HUDEP-2 (cell line): ENCODE measurements around the gene TRPM3.

Experiments used
- DNase-seq, 76 experiments: peaks; one replicate each; lab custom pipeline; 2025; ENCODE audit not compliant: unreplicated experiment in 76 of 76; lab: John Stamatoyannopoulos, UW

Gene TRPM3

DNA sequence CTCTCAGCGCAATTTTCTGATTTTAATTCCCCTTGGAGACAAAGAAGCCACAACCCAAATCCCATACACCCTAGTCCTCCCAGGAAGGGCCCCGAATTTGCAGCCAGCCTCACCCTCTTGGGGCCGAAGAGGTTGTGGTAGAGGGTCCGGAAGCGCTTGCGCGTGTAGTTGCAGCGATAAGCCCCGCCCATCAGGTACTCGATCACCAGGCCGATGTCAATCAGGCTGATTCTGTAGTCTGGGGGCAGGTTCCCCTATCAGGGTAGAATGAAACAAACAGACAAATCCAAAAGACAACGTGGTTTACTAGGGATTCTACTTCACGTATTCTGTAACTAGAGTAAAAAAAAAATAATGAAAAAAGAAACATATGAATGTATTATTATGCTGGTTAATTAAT lies 496.3 kb downstream of the TRPM3 start:
- DNase-seq: no peak

DNA sequence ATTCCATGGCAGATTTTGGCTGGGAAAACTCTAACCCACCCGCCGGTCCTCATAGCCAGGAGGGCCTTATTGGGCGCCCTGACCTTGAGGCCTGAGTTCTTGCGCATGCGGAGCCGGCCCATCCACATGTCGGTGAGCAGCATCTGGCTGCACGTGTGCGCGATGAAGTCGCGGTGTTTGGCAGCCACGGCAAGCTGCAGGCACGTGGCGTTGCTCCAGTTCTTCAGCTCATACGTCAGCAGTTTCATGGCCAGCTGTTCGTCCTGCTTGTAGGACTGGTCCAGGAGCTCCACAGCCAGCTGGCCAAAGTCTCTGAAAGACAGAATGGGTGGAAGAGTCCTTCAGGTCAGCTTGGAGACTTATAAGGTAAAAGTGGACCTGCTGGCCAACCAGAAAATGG lies 502.6 kb downstream of the TRPM3 start:
- no peak for DNase-seq

DNA sequence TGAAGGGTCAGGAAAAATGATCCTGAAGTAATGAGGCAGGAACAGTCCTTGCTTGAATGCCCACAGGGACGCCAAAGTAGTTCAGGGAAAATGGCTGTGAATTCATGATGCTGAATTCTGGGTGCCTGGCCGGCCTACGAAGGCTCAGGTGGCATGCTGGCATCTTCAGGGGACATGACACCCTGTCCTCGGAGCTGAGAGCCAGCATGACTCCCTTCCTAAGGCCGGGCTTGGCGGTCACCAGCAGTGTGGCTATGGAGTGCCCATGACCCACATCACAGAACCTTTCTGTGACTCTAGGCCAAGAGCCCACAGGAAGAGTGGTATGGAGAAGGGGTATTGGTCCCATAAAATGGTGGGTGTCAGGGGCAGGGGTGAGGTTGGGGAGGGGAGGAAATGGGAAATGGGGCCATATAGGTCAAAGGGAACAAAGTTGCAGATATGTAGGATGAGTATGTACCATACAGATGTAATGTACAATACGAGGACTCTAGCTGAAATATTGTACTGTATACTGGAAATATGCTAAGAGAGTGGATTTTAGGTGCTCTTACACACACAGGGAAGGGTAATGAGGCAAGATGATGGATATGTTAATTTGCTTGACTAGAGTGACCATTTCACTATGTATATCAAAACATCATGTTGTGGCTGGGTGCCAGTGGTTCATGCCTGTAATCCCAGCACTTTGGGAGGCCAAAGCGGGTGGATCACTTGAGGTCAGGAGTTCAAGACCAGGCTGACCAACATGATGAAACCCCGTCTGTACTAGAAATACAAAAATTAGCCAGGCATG lies 504.2 kb downstream of the TRPM3 start:
- no peak for DNase-seq

DNA sequence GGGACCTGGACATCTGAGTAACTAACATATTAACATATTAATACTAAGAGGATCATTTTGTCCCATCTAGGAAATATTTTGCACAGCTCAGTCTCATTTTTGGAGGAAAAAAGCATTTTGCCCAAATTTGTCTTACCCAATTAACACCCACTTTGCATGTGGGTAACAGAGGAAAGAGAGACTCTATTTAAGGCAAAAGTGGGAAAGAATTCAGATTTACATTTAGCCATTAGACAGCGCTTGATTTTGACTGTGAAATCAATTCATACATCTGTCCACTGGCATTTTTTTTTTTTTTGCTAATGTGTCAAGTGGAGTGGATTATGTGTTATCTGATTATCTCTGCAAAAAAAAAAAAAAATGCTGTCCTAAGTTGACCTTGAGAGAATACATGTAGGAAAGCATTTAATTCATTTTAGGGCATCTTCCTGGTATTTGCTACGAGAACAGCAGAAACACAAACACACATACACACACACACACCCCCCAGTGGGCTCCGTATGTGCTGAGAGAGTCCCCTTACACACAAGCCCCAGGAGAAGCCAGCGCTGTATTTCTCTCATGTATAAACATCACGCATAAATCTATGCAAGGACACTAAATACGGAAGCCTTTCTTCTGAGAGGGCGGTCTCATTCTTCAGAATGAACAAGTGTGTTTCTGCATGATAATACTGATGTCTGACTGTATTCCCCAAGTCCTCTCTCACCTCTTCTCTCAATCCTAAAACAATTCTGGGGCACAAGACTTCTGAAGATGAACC lies 505.0 kb downstream of the TRPM3 start:
- DNase-seq: no peak

- no peak for DNase-seq
Observed at GRCh38 chr9:70615464-70616138, 505.8 kb downstream of the TRPM3 start.

GRCh38 chr9:70614786-70615463 lies 506.5 kb downstream of the TRPM3 start:
- DNase-seq: no peak

DNA sequence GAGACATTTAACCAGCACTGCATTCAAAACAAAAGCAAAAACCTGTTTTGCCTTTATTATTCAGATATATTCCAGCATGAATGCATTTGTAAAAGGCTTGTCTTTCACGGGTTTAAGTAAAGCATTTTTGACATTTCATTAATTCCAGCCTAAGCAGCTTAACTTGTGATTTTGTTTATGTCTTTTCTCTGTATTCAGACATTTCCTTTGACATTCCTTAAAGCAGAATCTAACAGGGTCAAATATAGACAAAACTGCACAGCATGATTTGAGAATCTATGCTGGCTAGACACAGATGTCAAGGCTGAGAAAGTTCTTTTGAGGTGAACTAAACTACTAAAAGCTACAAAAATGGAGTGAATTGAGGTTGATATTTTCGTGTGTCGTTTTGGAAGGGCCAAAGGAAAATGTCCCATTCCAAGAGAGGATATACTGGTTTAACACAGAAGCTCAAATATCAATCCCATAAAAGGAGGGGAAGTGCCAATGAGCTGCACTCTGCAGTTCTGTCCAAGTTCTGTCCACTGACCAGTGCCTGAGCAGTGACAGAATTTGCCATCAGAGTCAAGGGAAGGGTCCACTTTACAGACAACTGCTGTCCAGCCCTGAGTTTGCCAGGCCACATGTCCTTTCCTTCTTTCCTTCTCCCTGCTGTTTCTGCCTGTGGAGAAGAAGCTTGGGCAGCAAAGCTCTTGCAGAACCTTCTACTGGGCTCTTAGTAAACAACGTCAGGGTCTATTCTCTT lies 508.2 kb downstream of the TRPM3 start:
- DNase-seq: no peak

DNA sequence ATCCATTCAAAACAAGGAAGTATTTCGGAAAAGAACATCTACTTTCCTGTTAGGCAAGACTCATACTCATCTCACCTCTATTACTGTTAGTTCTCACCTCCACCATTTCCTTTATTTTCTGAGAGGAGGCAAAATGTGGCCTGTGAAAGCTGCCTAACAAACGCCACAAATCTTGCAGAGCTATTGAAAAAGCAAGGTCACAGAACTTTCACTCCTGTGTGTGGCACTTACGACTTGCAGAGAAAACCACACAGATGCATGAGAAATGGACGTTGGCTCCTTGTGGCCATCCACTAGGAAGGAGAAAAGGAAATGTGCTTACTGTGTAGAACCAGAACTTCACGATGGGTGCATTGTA lies 511.2 kb downstream of the TRPM3 start:
- no peak for DNase-seq

DNA sequence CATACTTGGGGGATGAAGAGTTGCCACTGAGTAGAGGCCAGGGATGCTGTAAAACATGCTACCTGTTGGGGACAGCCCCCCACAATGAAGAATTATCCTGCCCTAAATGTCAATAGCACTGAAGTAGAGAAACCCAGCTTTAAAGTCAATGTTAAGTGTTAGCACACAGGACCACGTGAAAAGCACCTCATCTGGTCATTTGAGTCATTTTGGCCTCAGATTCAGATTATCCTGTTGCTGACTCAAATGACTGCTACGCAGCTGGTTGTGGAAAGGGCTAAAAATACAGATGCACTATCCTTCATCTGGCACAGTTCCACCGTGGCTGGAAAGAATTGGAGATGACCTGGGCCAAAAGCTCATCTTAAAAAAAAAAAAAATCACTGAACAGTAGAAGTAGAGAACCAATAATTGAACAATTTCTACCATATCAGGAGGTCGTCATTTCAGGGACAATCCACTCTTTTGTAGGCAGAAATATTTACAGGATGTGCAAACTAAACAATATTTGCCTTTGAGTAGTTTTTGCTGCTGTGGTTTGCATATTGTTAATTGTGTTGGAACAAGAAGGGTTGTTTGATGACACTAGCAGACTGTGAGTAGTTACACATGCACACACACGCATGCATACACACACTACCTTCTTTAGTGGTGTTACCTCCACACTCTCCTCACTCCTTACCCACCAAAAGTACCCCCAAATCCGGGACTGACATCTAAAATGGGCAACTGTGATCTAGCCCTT lies 511.7 kb downstream of the TRPM3 start:
- no peak for DNase-seq

- DNase-seq: no peak
Observed at GRCh38 chr9:70609011-70609410, 512.4 kb downstream of the TRPM3 start.

- peak in 23 of 76 experiments; percentile 1 to 50 (median 14) for DNase-seq
Observed at GRCh38 chr9:70607926-70608325, 513.5 kb downstream of the TRPM3 start.

GRCh38 chr9:70607329-70607728 lies 514.1 kb downstream of the TRPM3 start:
- DNase-seq: no peak

DNA sequence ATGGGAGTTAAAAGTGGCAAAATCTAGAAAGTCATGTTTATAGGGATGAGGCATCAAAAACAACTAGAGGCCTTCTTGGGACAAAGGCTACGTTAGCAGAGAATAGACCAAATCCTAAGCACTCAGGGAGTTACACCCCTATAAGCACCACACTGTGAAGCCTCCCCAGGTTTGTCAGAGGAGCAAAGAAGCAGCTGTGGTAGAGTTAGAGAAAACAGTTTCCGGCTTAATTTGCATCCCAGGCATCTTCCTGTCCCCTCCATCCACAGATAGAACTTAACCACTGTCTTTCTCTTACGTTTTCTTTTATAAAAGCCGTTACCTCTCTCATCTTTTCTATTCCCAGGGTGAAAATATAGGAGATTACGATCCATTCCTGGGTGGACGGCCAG lies 518.4 kb downstream of the TRPM3 start:
- no peak for DNase-seq

- DNase-seq: peak in 39 of 76 experiments; percentile 5 to 60 (median 30)
Observed at GRCh38 chr9:70602321-70603019, 519.0 kb downstream of the TRPM3 start.

GRCh38 chr9:70601000-70601951 lies 520.1 kb downstream of the TRPM3 start:
- peak in 6 of 76 experiments; percentile 3 to 17 (median 8) for DNase-seq

GRCh38 chr9:70600506-70600905 lies 520.9 kb downstream of the TRPM3 start:
- no peak for DNase-seq

- DNase-seq: no peak
Observed at GRCh38 chr9:70597886-70598285, 523.5 kb downstream of the TRPM3 start.

DNA sequence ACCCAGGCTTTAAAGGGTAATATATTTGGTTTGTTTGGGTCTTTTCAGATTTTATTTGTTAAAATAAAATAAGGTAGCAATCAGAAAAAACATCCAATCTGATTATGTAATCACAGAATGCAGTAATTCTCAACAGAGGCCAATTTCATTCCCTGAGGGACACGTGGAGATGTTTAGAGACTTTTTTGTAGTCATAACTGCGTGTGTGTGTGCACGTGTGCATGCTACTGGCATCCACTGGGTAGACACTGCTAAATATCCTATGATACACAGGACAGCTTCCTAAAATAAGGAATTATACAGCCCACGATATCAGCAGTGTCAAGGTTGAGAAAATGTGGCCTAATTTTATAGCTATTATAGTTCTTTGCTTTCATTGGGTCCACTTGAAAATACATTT lies 526.2 kb downstream of the TRPM3 start:
- DNase-seq: no peak
